Measurements from ENCODE around the gene C1QTNF2. TPM values are rescaled to one million over a fixed set of nuclear protein-coding genes. Genes with fewer than 3 reads are reported as not detected.

C1QTNF2 gene
- total and polyA plus RNA-seq, 2 donors (not counting 1 experiment from before 2014, with no cell fraction given) = not detected

DNA sequence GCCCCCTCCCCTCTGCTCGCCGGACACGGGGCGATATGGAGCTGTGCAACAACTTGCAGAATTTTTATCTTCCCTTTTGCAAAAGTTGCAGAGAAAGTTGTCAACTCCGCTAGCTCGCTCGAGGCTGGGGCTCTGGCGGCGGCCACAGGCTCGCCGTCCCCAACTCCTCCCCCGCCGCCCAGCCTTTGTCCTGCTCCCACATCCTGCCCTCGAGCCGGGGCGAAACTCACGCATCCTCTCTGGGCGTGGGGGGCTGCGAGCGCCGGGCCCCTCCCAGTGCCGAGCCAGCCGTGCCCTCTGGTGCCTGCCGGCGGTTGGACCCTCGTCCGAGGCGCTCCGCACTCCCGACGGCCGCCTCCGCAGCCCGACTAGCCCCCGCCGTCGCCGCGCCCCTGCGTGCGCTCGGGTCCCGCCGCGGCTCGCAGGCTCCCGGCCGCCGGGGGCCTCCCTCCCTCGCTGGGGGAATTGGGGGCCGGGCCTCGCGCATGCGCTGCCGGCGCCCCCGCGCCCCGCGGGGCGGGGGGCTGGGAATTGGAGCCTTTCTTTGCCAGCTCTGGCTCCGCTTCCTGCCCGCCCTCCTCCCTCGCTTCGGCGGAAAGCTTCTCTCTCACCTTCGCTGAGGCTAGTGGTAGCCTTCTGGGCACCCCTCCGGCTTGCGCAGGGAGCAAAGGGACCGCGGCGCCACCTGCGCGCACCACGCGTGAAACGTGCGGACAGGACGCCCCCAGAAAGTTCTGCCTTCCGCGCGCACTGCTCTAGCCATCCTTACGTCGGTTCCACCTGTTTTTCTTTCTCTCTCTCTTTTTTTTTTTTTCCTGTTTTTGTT, 58.1 kb downstream of the C1QTNF2 start, which contains the start of gene CCNJL:
CCNJL (minus strand) TSS at position 431 of the 826 bp plus-strand sequence. CDS start 641 bp downstream, outside the sequence.
- ChIA-PET POLR2A (no interaction called here), CTCF (no interaction called here)
- Histone ChIP-seq H3K36me3 (replicated peaks in 1 of 2; ENCODE audit: control extremely low read depth in 1 of 2, control insufficient read depth in 1 of 2, extremely low read depth in 1 of 2, insufficient read depth in 2 of 2, low read length in 1 of 2) (no peaks in the 10 kb centered on the region), H3K4me2 (replicated peaks; ENCODE audit: low read depth, low read length, poor library complexity, severe bottlenecking) (peak within 1 kb of the TSS; percentile 69), H3K27me3 (replicated peaks in 1 of 4; ENCODE audit: control extremely low read depth in 1 of 4, control insufficient read depth in 3 of 4, insufficient read depth in 4 of 4, low read length in 3 of 4) (peaks cover 0 to 28% (median 17%) of the 10 kb centered on the region in 4 experiments), H3K4me3 (ENCODE audit: control extremely low read depth in 1 of 5, extremely low read depth in 1 of 5, insufficient read depth in 1 of 5, low read depth in 2 of 5, low read length in 4 of 5) (peak within 1 kb of the TSS in 4 of 5 experiments; percentile 16 to 70 (median 26)), H4K20me1 (ENCODE audit: control insufficient read depth, insufficient read depth, low read length, poor library complexity, severe bottlenecking) (no peaks in the 10 kb centered on the region), H3K79me2 (ENCODE audit: control insufficient read depth, insufficient read depth, low read length) (no peaks in the 10 kb centered on the region), H3K27ac (ENCODE audit: low read length in 2 of 2) (no peak within 1 kb of the TSS), H3K9me3 (ENCODE audit: control extremely low read depth in 1 of 3, control insufficient read depth in 2 of 3, insufficient read depth in 1 of 3, low read length in 2 of 3) (no peaks in the 10 kb centered on the region), H2AFZ (ENCODE audit: insufficient read depth, low read depth, low read length, poor library complexity, severe bottlenecking) (peak within 1 kb of the TSS; percentile 42), H3K4me1 (ENCODE audit: control insufficient read depth in 2 of 2, insufficient read depth in 2 of 2, low read length in 2 of 2) (peaks cover 8 to 14% of the 10 kb centered on the region in 2 donors), H3K9ac (ENCODE audit: low read length) (no peak within 1 kb of the TSS)
- WGBS (ENCODE audit: insufficient coverage) = 1% methylated on average over 79 of the region's 84 CpGs
- Mint-ChIP-seq H3K27ac (no peak within 1 kb of the TSS), H3K4me1 (peaks cover 6% of the 10 kb centered on the region), H3K27me3 (peaks cover 62% of the 10 kb centered on the region), H3K9me3 (ENCODE audit: insufficient read depth) (no peaks in the 10 kb centered on the region), H3K4me3 (peak within 1 kb of the TSS; percentile 69)
- DNase-seq = no peak
- ATAC-seq (ENCODE audit: low read depth) = no peak
- intact Hi-C loops (cut with micrococcal nuclease) = no loop called here
- TF ChIP-seq, protein P1, sequence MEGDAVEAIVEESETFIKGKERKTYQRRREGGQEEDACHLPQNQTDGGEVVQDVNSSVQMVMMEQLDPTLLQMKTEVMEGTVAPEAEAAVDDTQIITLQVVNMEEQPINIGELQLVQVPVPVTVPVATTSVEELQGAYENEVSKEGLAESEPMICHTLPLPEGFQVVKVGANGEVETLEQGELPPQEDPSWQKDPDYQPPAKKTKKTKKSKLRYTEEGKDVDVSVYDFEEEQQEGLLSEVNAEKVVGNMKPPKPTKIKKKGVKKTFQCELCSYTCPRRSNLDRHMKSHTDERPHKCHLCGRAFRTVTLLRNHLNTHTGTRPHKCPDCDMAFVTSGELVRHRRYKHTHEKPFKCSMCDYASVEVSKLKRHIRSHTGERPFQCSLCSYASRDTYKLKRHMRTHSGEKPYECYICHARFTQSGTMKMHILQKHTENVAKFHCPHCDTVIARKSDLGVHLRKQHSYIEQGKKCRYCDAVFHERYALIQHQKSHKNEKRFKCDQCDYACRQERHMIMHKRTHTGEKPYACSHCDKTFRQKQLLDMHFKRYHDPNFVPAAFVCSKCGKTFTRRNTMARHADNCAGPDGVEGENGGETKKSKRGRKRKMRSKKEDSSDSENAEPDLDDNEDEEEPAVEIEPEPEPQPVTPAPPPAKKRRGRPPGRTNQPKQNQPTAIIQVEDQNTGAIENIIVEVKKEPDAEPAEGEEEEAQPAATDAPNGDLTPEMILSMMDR (IDR thresholded peaks at IDR 0.05) = no peak
- TF ChIP-seq EZH2 (IDR thresholded peaks at IDR 0.05; ENCODE audit: borderline replicate concordance, insufficient read depth, low read depth, low read length, poor library complexity, severe bottlenecking) = no peak

Measured in B cell (primary cell).